ENCODE measurements around the gene DNAJC10. TPM values are rescaled to one million over a fixed set of nuclear protein-coding genes. Genes with fewer than 3 reads are reported as not detected.
"Not testable (repeated sequence)": the region's sequence is repeated elsewhere in the genome, so short reads cannot be mapped to it uniquely, and the experiment has no call there.

Gene DNAJC10
- total RNA-seq, 1 donor from 2014 or later, result 262 TPM

GRCh38 chr2:182745061-182745460 lies 29.0 kb downstream of the DNAJC10 start:
- Mint-ChIP-seq H3K27ac (peak overlapping the region; percentile 37), H3K9me3 (ENCODE audit: low read depth) (no peaks in the 10 kb centered on the region), H3K27me3 (no peaks in the 10 kb centered on the region), H3K4me3 (ENCODE audit: low read depth) (no peak overlapping the region), H3K4me1 (ENCODE audit: low read depth) (no peaks in the 10 kb centered on the region), H3K36me3 (ENCODE audit: insufficient read depth) (peaks cover 51% of the 10 kb centered on the region)
- TF ChIP-seq CTCF (IDR thresholded peaks at IDR 0.05; ENCODE audit: unreplicated experiment), result no peak
- no peak for DNase-seq (ENCODE audit: low spot score, unreplicated experiment)

- H3K36me3 Mint-ChIP-seq (ENCODE audit: insufficient read depth), result peaks cover 55% of the 10 kb centered on the region
- not testable (repeated sequence) for DNase-seq (ENCODE audit: low spot score, unreplicated experiment); H3K27ac Mint-ChIP-seq
Measured at GRCh38 chr2:182745894-182746293, 29.8 kb downstream of the DNAJC10 start.

GRCh38 chr2:182754231-182754630 lies 38.2 kb downstream of the DNAJC10 start:
- DNase-seq (ENCODE audit: low spot score, unreplicated experiment), result no peak
- H3K36me3 Mint-ChIP-seq (ENCODE audit: insufficient read depth), result peaks cover 41% of the 10 kb centered on the region
- H3K9me3 Mint-ChIP-seq (ENCODE audit: low read depth), result no peaks in the 10 kb centered on the region
- no peak overlapping the region for H3K27ac Mint-ChIP-seq
- no peaks in the 10 kb centered on the region for H3K4me1 Mint-ChIP-seq (ENCODE audit: low read depth)
- no peaks in the 10 kb centered on the region for H3K27me3 Mint-ChIP-seq
- H3K4me3 Mint-ChIP-seq (ENCODE audit: low read depth), result no peak overlapping the region
- no peak for TF ChIP-seq CTCF (IDR thresholded peaks at IDR 0.05; ENCODE audit: unreplicated experiment)

More at GRCh38 chr2:182745894-182746293, 29.8 kb downstream of the DNAJC10 start:
- H3K4me3 Mint-ChIP-seq (ENCODE audit: low read depth); H3K27me3 Mint-ChIP-seq; H3K9me3 Mint-ChIP-seq (ENCODE audit: low read depth); H3K4me1 Mint-ChIP-seq (ENCODE audit: low read depth): not testable (repeated sequence)

GRCh38 chr2:182758379-182758778 lies 42.3 kb downstream of the DNAJC10 start:
- H3K36me3 Mint-ChIP-seq (ENCODE audit: insufficient read depth), result peaks cover 29% of the 10 kb centered on the region
- H3K27me3 Mint-ChIP-seq, result no peaks in the 10 kb centered on the region
- peaks cover 3% of the 10 kb centered on the region for H3K4me1 Mint-ChIP-seq (ENCODE audit: low read depth)
- H3K27ac Mint-ChIP-seq, result no peak overlapping the region
- no peak for DNase-seq (ENCODE audit: low spot score, unreplicated experiment)
- no peak for TF ChIP-seq CTCF (IDR thresholded peaks at IDR 0.05; ENCODE audit: unreplicated experiment)
- H3K9me3 Mint-ChIP-seq (ENCODE audit: low read depth), result no peaks in the 10 kb centered on the region
- no peak overlapping the region for H3K4me3 Mint-ChIP-seq (ENCODE audit: low read depth)

- H3K36me3 Mint-ChIP-seq (ENCODE audit: insufficient read depth), result peaks cover 22% of the 10 kb centered on the region
- peak; percentile 6 for TF ChIP-seq CTCF (IDR thresholded peaks at IDR 0.05; ENCODE audit: unreplicated experiment)
- no peak overlapping the region for H3K27ac Mint-ChIP-seq
- H3K9me3 Mint-ChIP-seq (ENCODE audit: low read depth), result no peaks in the 10 kb centered on the region
- no peak for DNase-seq (ENCODE audit: low spot score, unreplicated experiment)
- H3K4me1 Mint-ChIP-seq (ENCODE audit: low read depth), result peaks cover 4% of the 10 kb centered on the region
- H3K4me3 Mint-ChIP-seq (ENCODE audit: low read depth), result no peak overlapping the region
- no peaks in the 10 kb centered on the region for H3K27me3 Mint-ChIP-seq
Measured at GRCh38 chr2:182761903-182762302, 45.8 kb downstream of the DNAJC10 start.

GRCh38 chr2:182763311-182763912 lies 47.4 kb downstream of the DNAJC10 start:
- Mint-ChIP-seq H3K9me3 (ENCODE audit: low read depth) (no peaks in the 10 kb centered on the region), H3K4me1 (ENCODE audit: low read depth) (peaks cover 4% of the 10 kb centered on the region), H3K36me3 (ENCODE audit: insufficient read depth) (peaks cover 28% of the 10 kb centered on the region), H3K27me3 (no peaks in the 10 kb centered on the region), H3K4me3 (ENCODE audit: low read depth) (no peak overlapping the region), H3K27ac (no peak overlapping the region)
- TF ChIP-seq CTCF (IDR thresholded peaks at IDR 0.05; ENCODE audit: unreplicated experiment), result peak; percentile 67
- peak; percentile 14 for DNase-seq (ENCODE audit: low spot score, unreplicated experiment)
